Stimulated activated CD4-positive, alpha-beta T cell treated with anti-CD3 and anti-CD28 coated beads, Interleukin-2, amount 100 ng/mL, for 4 hours (primary cell): Measurements from ENCODE around the gene RCOR1.
"Not testable (repeated sequence)": the region's sequence is repeated elsewhere in the genome, so short reads cannot be mapped to it uniquely, and the experiment has no call there.

ENCODE experiments used
- DNase-seq: peaks from one replicate; pipeline ENCODE4 v3.0.0-alpha.2; 2020; ENCODE audit warnings: low read depth

Gene RCOR1

GRCh38 chr14:102571043-102571442 is 21.4 kb upstream of the RCOR1 start:
- DNase-seq, result no peak

GRCh38 chr14:102571478-102572042 is 20.9 kb upstream of the RCOR1 start:
- no peak for DNase-seq

GRCh38 chr14:102573161-102573560 is 19.3 kb upstream of the RCOR1 start:
- DNase-seq, result not testable (repeated sequence)

- no peak for DNase-seq
These were observed 18.8 kb upstream of the RCOR1 start for GRCh38 chr14:102573591-102574046.

GRCh38 chr14:102574281-102575159 is 17.9 kb upstream of the RCOR1 start:
- DNase-seq, result no peak

GRCh38 chr14:102575160-102575845 is 17.1 kb upstream of the RCOR1 start:
- no peak for DNase-seq

GRCh38 chr14:102575846-102576428 is 16.5 kb upstream of the RCOR1 start:
- not testable (repeated sequence) for DNase-seq

- no peak for DNase-seq
These were observed 13.6 kb upstream of the RCOR1 start for GRCh38 chr14:102578821-102579220.

- no peak for DNase-seq
These were observed 12.5 kb upstream of the RCOR1 start for GRCh38 chr14:102579696-102580549.

- no peak for DNase-seq
These were observed 11.8 kb upstream of the RCOR1 start for GRCh38 chr14:102580550-102581110.

GRCh38 chr14:102581193-102581592 is 11.3 kb upstream of the RCOR1 start:
- DNase-seq, result no peak

GRCh38 chr14:102583726-102584125 is 8.7 kb upstream of the RCOR1 start:
- DNase-seq, result no peak

GRCh38 chr14:102584871-102585869 is 7.3 kb upstream of the RCOR1 start:
- no peak for DNase-seq

- DNase-seq, result no peak
These were observed 5.9 kb upstream of the RCOR1 start for GRCh38 chr14:102586420-102587104.

- no peak for DNase-seq
These were observed 3.6 kb upstream of the RCOR1 start for GRCh38 chr14:102588821-102589220.

GRCh38 chr14:102589761-102590290 is 2.6 kb upstream of the RCOR1 start:
- no peak for DNase-seq

GRCh38 chr14:102590667-102591099 is 1.8 kb upstream of the RCOR1 start:
- no peak for DNase-seq

- DNase-seq, result no peak
These were observed 991 bp upstream of the RCOR1 start for GRCh38 chr14:102591372-102591943.

- DNase-seq, result no peak
These were observed 263 bp downstream of the RCOR1 start for GRCh38 chr14:102592763-102593060.
